IMR-90 (cell line): ENCODE measurements around the gene FCRL2. TPM values are rescaled to one million over a fixed set of nuclear protein-coding genes. Genes with fewer than 3 reads are reported as not detected.

Experiments
- ATAC-seq: fragments of 200-7000 bp; cut with Tn5 transposase; 2 replicates; pipeline ENCODE4 v1.9.1; 2020; ENCODE audit warnings: low read depth, mild to moderate bottlenecking, moderate library complexity
- BruUV-seq: library from RNA; stranded (reverse); fragments of 400-500 nt; replicated peaks from 2 replicates; lab custom pipeline; 2021; lab: Mats Ljungman, UMichigan
- CTCF ChIA-PET: fragments of 300-600 bp; formaldehyde crosslinking; extraction: SDS; loops from one replicate; lab custom pipeline; 2021; ENCODE audit warnings: antibody characterized with exemption; lab: Yijun Ruan, JAX
- POLR2A ChIA-PET: fragments of 300-600 bp; sonication (Branson Sonifier 250); formaldehyde crosslinking; loops from one replicate; lab custom pipeline; 2022; ENCODE audit warnings: antibody characterized with exemption; ENCODE audit not compliant: unreplicated experiment; lab: Charles Lee
- DNase-seq: peaks from one replicate; pipeline ENCODE4 v3.0.0; 2013
- H2AFZ ChIP-seq: replicated peaks from 2 replicates; pipeline ENCODE3; 2013; ENCODE audit warnings: low read length, mild to moderate bottlenecking; ENCODE audit not compliant: poor library complexity
- H2AK5ac ChIP-seq: 2 replicates; pipeline ENCODE4 v1.6.1; 2013; ENCODE audit warnings: low read depth, low read length, inconsistent platforms
- H2AK9ac ChIP-seq: replicated peaks from 2 replicates; pipeline ENCODE3; 2013; ENCODE audit warnings: mild to moderate bottlenecking, low read depth, low read length, moderate library complexity; ENCODE audit not compliant: poor library complexity
- H2BK120ac ChIP-seq: 2 replicates; pipeline ENCODE4 v1.6.1; 2013; ENCODE audit warnings: low read depth, low read length, inconsistent platforms
- H2BK15ac ChIP-seq: 3 replicates; pipeline ENCODE4 v1.6.1; 2013; ENCODE audit warnings: low read depth, low read length, inconsistent platforms
- H2BK20ac ChIP-seq: 2 replicates; pipeline ENCODE4 v1.6.1; 2013; ENCODE audit warnings: low read depth, mild to moderate bottlenecking, inconsistent platforms, low read length, moderate library complexity
- H2BK5ac ChIP-seq: 2 replicates; pipeline ENCODE4 v1.6.1; 2013; ENCODE audit warnings: mild to moderate bottlenecking, low read depth, low read length, inconsistent platforms; ENCODE audit not compliant: poor library complexity, severe bottlenecking
- H3K14ac ChIP-seq: replicated peaks from 2 replicates; pipeline ENCODE4 v1.6.1; 2013; ENCODE audit warnings: low read depth, low read length, inconsistent platforms
- H3K18ac ChIP-seq: 2 replicates; pipeline ENCODE4 v1.6.1; 2013; ENCODE audit warnings: low read depth, low read length, control low read depth
- H3K23ac ChIP-seq: 2 replicates; pipeline ENCODE4 v1.6.1; 2013; ENCODE audit warnings: low read depth, low read length, inconsistent platforms
- H3K27ac ChIP-seq: 2 replicates; pipeline ENCODE4 v1.5.1; 2013; ENCODE audit warnings: mild to moderate bottlenecking, control low read depth, low read length; ENCODE audit not compliant: insufficient read depth
- H3K27me3 ChIP-seq: 2 replicates; pipeline ENCODE4 v1.6.1; 2013; ENCODE audit warnings: low read length; ENCODE audit not compliant: control insufficient read depth, insufficient read depth
- H3K36me3 ChIP-seq: 2 replicates; pipeline ENCODE4 v1.6.1; 2013; ENCODE audit warnings: low read length, mixed read lengths; ENCODE audit not compliant: control insufficient read depth, insufficient read depth
- H3K4ac ChIP-seq: 2 replicates; pipeline ENCODE4 v1.6.1; 2013; ENCODE audit warnings: low read depth, low read length, inconsistent platforms
- H3K4me1 ChIP-seq: 2 replicates; pipeline ENCODE4 v1.6.1; 2013; ENCODE audit warnings: low read length, mixed read lengths; ENCODE audit not compliant: control insufficient read depth, insufficient read depth
- H3K4me2 ChIP-seq: 2 replicates; pipeline ENCODE4 v1.6.1; 2013; ENCODE audit warnings: low read depth, mild to moderate bottlenecking, control low read depth, low read length, moderate library complexity
- H3K4me3 ChIP-seq: 2 replicates; pipeline ENCODE4 v1.5.1; 2013; ENCODE audit warnings: low read depth, mild to moderate bottlenecking, control low read depth, low read length, moderate library complexity; ENCODE audit not compliant: insufficient read depth
- H3K56ac ChIP-seq: 2 replicates; pipeline ENCODE4 v1.6.1; 2013; ENCODE audit warnings: low read length, inconsistent platforms; ENCODE audit not compliant: insufficient read depth; ENCODE audit errors: extremely low read depth
- H3K79me1 ChIP-seq, 2 experiments: 2 replicates each; pipeline ENCODE4 v1.6.1; 2013; ENCODE audit warnings: low read length in 2 of 2, inconsistent platforms in 1 of 2, low read depth in 1 of 2
- H3K9ac ChIP-seq: 2 replicates; pipeline ENCODE4 v1.6.1; 2013; ENCODE audit warnings: low read depth, low read length, control low read depth
- H3K9me1 ChIP-seq: 2 replicates; pipeline ENCODE4 v1.6.1; 2013; ENCODE audit warnings: low read length, inconsistent platforms; ENCODE audit not compliant: insufficient read depth
- H3K9me3 ChIP-seq: 2 replicates; pipeline ENCODE4 v1.6.1; 2013; ENCODE audit warnings: low read length; ENCODE audit not compliant: control insufficient read depth, insufficient read depth
- H4K20me1 ChIP-seq: 2 replicates; pipeline ENCODE4 v1.6.1; 2013; ENCODE audit warnings: low read length, inconsistent platforms; ENCODE audit not compliant: insufficient read depth
- H4K5ac ChIP-seq: 2 replicates; pipeline ENCODE4 v1.6.1; 2013; ENCODE audit warnings: mild to moderate bottlenecking, low read depth, low read length, control low read depth
- H4K8ac ChIP-seq, 2 experiments: 2 replicates each; pipeline ENCODE4 v1.6.1; 2013; ENCODE audit warnings: low read depth in 2 of 2, low read length in 2 of 2, control low read depth in 1 of 2, inconsistent platforms in 1 of 2
- H4K91ac ChIP-seq: 2 replicates; pipeline ENCODE4 v1.6.1; 2013; ENCODE audit warnings: low read depth, low read length, inconsistent platforms; ENCODE audit not compliant: insufficient read depth
- BHLHE40 ChIP-seq: fragments of 150-350 bp; IDR thresholded peaks from 2 replicates; pipeline ENCODE4 v1.6.1; 2016; ENCODE audit warnings: mild to moderate bottlenecking, low read depth, low read length
- CEBPB ChIP-seq: IDR thresholded peaks from 2 replicates; pipeline ENCODE4 v1.6.1; 2012; ENCODE audit warnings: low read depth, low read length, improper control_type of control experiment
- CHD1 ChIP-seq: IDR thresholded peaks from 2 replicates; pipeline ENCODE4 v1.6.1; 2012; ENCODE audit warnings: low read depth, low read length, improper control_type of control experiment
- ELK1 ChIP-seq: fragments of 150-350 bp; IDR thresholded peaks from 2 replicates; pipeline ENCODE4 v1.6.1; 2016; ENCODE audit warnings: low read depth, mild to moderate bottlenecking, low read length, moderate library complexity, borderline replicate concordance
- FOS ChIP-seq: fragments of 150-350 bp; IDR thresholded peaks from 2 replicates; pipeline ENCODE4 v1.6.1; 2016; ENCODE audit warnings: low read depth, low read length
- MAFK ChIP-seq: IDR thresholded peaks from 2 replicates; pipeline ENCODE4 v1.6.1; 2012; ENCODE audit warnings: low read depth, low read length, improper control_type of control experiment
- MAZ ChIP-seq: IDR thresholded peaks from 2 replicates; pipeline ENCODE4 v1.6.1; 2012; ENCODE audit warnings: low read depth, mild to moderate bottlenecking, low read length, improper control_type of control experiment, moderate library complexity, borderline replicate concordance
- MXI1 ChIP-seq: IDR thresholded peaks from 2 replicates; pipeline ENCODE4 v1.6.1; 2012; ENCODE audit warnings: low read depth, mild to moderate bottlenecking, low read length, moderate library complexity, borderline replicate concordance
- NFE2L2 ChIP-seq: fragments of 150-350 bp; IDR thresholded peaks from 2 replicates; pipeline ENCODE4 v1.6.1; 2016; ENCODE audit warnings: low read depth, mild to moderate bottlenecking, low read length
- POLR2A ChIP-seq: IDR thresholded peaks from 2 replicates; pipeline ENCODE4 v1.6.1; 2012; ENCODE audit warnings: mild to moderate bottlenecking, low read depth, low read length
- RAD21 ChIP-seq: IDR thresholded peaks from 2 replicates; pipeline ENCODE4 v1.6.1; 2012; ENCODE audit warnings: low read length, improper control_type of control experiment
- RCOR1 ChIP-seq: IDR thresholded peaks from 2 replicates; pipeline ENCODE4 v1.6.1; 2012; ENCODE audit warnings: mild to moderate bottlenecking, low read length, improper control_type of control experiment; ENCODE audit not compliant: insufficient replicate concordance
- RFX5 ChIP-seq: IDR thresholded peaks from 2 replicates; pipeline ENCODE4 v1.8.0; 2012; ENCODE audit warnings: low read depth, mild to moderate bottlenecking, low read length, moderate library complexity
- SMC3 ChIP-seq: fragments of 150-350 bp; IDR thresholded peaks from 2 replicates; pipeline ENCODE4 v1.6.1; 2016; ENCODE audit warnings: low read depth, mild to moderate bottlenecking, antibody characterized with exemption, low read length, moderate library complexity
- USF2 ChIP-seq: fragments of 150-350 bp; IDR thresholded peaks from 2 replicates; pipeline ENCODE4 v1.6.1; 2017; ENCODE audit warnings: mild to moderate bottlenecking, antibody characterized with exemption, low read length, low read depth
- WGBS, 2 experiments: methylation state at CpG; one replicate each; pipeline versions ENCODE4 v1.1.5 to v1.1.7; 2013; ENCODE audit warnings: missing lambda C conversion rate in 2 of 2; ENCODE audit not compliant: insufficient read length in 1 of 2; ENCODE audit errors: extremely low coverage in 2 of 2; 5-methylcytosine and 5-hydroxymethylcytosine counted together
- dilution Hi-C: fragments of 300-500 bp; cut with HindIII; formaldehyde crosslinking; loops from one replicate; pipeline ENCODE4 v1.14.3; 2018; ENCODE audit warnings: low sequenced_read_pairs; ENCODE audit not compliant: unreplicated experiment
- in situ Hi-C: fragments of 300-500 bp; cut with MboI; formaldehyde crosslinking; loops from 3 replicates; pipeline ENCODE4 v1.14.3; 2019; ENCODE audit warnings: low sequenced_read_pairs, inconsistent platforms, mixed read lengths
- intact Hi-C: fragments of 100-400 bp; cut with micrococcal nuclease; formaldehyde crosslinking; loops from 2 replicates; pipeline ENCODE4 v1.10.0; 2022
- polyA plus RNA-seq, 3 experiments: library from polyadenylated mRNA; depleted of rRNA; stranded (reverse); fragments of >200 nt; gene quantifications; 2 replicates each; pipeline ENCODE4 v1.2.3, GENCODE V29; 2012; ENCODE audit warnings: low replicate concordance in 1 of 3
- total RNA-seq: library from RNA; depleted of rRNA; stranded (reverse); fragments of >200 nt; gene quantifications from 2 replicates; pipeline ENCODE4 v1.2.3, GENCODE V29; 2012
- TF ChIP-seq, protein P1 (sequence below): conservative IDR thresholded peaks from 2 replicates; pipeline ENCODE4 v1.5.1; 2012; ENCODE audit warnings: mild to moderate bottlenecking, low read depth, low read length, improper control_type of control experiment

The FCRL2 gene
- total and polyA plus RNA-seq, 2 of the 4 experiments (the other 2 are of a cell fraction): not detected

- Histone ChIP-seq H2BK5ac (no peak overlapping the region), H2AK5ac (no peak overlapping the region), H4K91ac (no peak overlapping the region), H2AK9ac (no peak overlapping the region), H3K14ac (no peak overlapping the region), H3K27ac (no peak overlapping the region), H3K23ac (no peak overlapping the region), H3K4me2 (no peak overlapping the region), H4K20me1 (no peaks in the 10 kb centered on the region), H3K4me1 (no peaks in the 10 kb centered on the region), H3K18ac (no peak overlapping the region), H3K4ac (no peak overlapping the region), H3K9me1 (no peaks in the 10 kb centered on the region), H2BK20ac (no peak overlapping the region), H3K9ac (no peak overlapping the region), H4K8ac (no peak overlapping the region), H3K4me3 (no peak overlapping the region), H2BK120ac (no peak overlapping the region), H2AFZ (no peak overlapping the region), H3K9me3 (no peaks in the 10 kb centered on the region), H3K79me1 (no peaks in the 10 kb centered on the region), H3K56ac (no peak overlapping the region), H3K27me3 (no peaks in the 10 kb centered on the region), H2BK15ac (no peak overlapping the region), H4K5ac (no peak overlapping the region), H3K36me3 (no peaks in the 10 kb centered on the region)
- TF ChIP-seq ELK1 (no peak), SMC3 (no peak), NFE2L2 (no peak), RAD21 (no peak), CEBPB (no peak), POLR2A (no peak), RCOR1 (no peak), USF2 (no peak), MAFK (no peak), FOS (no peak), RFX5 (no peak), MXI1 (no peak), CHD1 (no peak), MAZ (no peak), BHLHE40 (no peak)
- TF ChIP-seq, protein P1, sequence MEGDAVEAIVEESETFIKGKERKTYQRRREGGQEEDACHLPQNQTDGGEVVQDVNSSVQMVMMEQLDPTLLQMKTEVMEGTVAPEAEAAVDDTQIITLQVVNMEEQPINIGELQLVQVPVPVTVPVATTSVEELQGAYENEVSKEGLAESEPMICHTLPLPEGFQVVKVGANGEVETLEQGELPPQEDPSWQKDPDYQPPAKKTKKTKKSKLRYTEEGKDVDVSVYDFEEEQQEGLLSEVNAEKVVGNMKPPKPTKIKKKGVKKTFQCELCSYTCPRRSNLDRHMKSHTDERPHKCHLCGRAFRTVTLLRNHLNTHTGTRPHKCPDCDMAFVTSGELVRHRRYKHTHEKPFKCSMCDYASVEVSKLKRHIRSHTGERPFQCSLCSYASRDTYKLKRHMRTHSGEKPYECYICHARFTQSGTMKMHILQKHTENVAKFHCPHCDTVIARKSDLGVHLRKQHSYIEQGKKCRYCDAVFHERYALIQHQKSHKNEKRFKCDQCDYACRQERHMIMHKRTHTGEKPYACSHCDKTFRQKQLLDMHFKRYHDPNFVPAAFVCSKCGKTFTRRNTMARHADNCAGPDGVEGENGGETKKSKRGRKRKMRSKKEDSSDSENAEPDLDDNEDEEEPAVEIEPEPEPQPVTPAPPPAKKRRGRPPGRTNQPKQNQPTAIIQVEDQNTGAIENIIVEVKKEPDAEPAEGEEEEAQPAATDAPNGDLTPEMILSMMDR: no peak
- CTCF ChIA-PET: no interaction called here
- POLR2A ChIA-PET: no interaction called here
- dilution Hi-C loops (no loop called here), in situ Hi-C loops (no loop called here), intact Hi-C loops (no loop called here)
- no TSS peak for BruUV-seq
- no peak for DNase-seq
- ATAC-seq: no peak
- no CpG with 5 or more reads among the region's 3 CpGs for WGBS, 2 experiments
Measured at GRCh38 chr1:157748262-157748817, 28.6 kb downstream of the FCRL2 start.
